HG03045 (cell line): Measurements from ENCODE around the gene TMEM205.
"Not testable (repeated sequence)": the region's sequence is repeated elsewhere in the genome, so short reads cannot be mapped to it uniquely, and the experiment has no call there.

Experiments used
- ATAC-seq: cut with Tn5 transposase; IDR thresholded peaks from one replicate; pipeline ENCODE4 v1.9.1; 2021; ENCODE audit warnings: mild to moderate bottlenecking, moderate library complexity; ENCODE audit not compliant: unreplicated experiment

TMEM205 gene

DNA sequence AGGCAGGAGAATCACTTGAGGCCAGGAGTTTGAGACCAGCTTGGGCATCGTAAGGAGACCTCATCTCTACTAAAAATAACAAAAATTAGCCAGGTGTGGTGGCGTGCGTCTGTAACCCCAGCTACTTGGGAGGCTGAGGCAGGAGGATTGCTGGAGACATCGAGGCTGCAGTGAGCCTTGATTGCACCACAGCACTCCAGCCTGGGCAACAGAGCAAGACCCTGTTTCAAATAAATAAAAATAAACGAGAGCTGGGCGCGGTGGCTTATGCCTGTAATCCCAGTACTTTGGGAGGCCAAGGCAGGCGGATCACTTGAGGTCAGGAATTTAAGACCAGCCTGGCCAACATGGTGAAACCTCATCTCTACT, 6.0 kb downstream of the TMEM205 start:
- ATAC-seq: not testable (repeated sequence)

DNA sequence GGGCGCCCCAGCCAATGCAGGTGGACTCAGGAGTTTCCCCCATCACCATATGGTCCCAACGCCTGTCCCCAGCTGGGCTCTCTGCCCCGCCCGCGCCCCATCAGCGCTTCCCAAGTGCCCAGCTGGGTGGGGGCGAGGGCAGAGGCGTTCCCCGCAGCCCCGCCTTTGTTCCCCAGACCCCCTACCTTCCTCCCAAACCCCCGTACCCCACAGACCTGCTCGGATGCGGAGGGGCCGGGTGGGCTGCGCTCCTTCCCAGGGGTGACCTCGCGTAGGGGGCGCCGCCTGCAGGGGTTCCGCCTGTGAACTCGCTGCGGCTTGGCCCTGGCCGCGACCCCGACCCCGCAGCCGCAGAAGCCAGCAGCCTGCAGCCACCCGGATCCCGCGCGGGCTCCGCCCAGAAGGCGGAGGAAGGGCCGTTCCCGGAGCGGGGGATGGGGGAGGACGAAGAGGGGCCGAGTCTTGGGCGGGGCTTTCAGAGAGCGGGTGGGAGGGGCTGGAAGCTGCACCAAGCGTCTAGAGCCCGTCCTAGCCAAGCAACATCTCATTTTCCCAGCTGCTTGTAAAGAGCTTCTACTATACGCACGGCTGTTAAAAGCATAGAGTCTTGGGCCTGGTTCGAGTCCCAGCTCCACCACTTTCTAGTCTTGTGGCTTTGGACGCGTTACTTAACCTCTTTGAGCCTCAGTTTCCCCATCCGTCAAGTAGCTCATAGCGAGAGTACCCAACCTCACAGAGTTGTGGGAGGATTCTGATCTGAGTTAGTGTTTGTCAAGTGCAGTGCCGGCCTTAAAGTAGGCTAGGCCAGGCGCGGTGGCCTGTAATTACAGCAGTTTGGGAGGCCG, 6.6 kb downstream of the TMEM205 start, which contains the start of gene RAB3D:
Gene RAB3D (minus strand): TSS at position 404 of the 845 bp plus-strand sequence. CDS start 2,258 bp downstream, outside the sequence.
- peak; percentile 72 for ATAC-seq

- no peak for ATAC-seq
Measured at GRCh38 chr19:11338569-11339253, 7.4 kb downstream of the TMEM205 start.

DNA sequence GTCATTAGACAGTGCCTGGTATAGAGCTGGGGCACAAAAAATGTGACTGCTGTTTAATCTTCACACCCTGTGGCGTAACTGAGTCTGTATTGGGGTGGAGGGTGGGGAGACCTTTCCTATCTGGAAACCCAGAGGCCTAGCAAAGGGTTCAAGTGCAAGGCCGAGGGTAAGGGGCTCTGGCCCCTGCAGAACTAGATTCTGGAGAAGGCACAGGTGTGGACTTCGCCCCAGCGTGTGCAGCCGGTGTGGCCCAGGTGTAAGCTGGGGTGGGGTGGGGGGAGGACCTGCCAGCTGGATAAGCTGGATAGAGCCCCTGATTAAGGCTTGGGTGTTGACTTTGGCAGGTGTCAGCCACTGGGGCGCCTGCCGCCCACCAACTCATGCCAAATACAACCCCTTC, 7.9 kb downstream of the TMEM205 start:
- no peak for ATAC-seq

- ATAC-seq: no peak
Measured at GRCh38 chr19:11337080-11337479, 9.0 kb downstream of the TMEM205 start.

- no peak for ATAC-seq
Measured at GRCh38 chr19:11335449-11336146, 10.5 kb downstream of the TMEM205 start.

DNA sequence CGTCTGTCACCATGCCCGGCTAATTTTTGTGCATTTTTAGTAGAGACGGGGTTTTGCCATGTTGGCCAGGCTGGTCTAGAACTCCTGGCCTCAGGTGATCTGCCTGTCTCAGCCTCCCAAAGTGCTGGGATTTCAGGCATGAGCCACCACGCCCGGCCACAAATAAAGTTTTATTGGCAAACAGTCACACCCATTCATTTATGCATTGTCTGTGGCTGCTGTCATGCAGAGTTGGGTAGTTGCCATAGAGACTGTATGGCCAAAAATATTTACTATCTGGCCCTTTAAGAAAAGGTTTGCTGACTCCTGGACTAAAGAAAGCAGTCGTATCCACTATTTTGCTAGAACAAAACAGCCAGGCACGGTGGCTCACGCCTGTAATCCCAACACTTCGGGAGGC, 12.2 kb downstream of the TMEM205 start:
- ATAC-seq: not testable (repeated sequence)

DNA sequence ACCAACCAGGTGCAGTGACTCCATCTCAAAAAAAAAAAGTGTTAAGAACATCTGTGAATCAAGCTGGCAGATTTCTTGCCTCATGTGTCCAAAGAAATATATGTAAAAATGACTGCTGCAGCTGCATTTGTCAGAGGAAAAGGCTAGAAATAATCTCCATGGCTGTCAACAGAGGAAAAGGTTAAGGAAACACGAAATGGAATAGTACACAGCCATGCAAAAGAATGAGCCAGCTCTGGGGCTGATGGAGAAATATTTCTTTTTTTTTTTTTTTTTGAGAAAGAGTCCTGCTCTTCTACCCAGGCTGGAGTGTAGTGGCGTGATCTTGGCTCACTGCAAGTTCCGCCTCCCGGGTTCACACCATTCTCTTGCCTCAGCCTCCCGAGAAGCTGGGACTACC, 13.2 kb downstream of the TMEM205 start:
- no peak for ATAC-seq

GRCh38 chr19:11331502-11331901, 14.6 kb downstream of the TMEM205 start:
- no peak for ATAC-seq

DNA sequence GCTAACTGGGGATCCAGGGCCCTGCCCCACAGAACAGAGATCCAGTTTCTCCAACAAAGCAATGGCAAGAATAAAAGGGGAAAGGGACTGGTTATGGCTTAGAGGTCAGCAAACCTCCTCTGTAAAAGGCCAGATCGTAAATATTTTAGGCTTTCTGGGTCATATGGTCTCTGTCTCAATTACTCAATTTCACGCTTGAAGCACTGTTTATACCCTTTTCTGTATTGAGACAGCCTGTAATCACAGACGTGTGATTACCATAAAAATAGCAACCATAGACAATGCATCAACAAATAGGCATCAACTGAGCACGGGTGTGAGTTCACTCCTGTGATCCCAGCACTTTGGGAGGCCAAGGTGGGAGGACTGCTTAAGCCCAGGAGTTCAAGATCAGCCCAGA, 15.9 kb downstream of the TMEM205 start:
- ATAC-seq: no peak

DNA sequence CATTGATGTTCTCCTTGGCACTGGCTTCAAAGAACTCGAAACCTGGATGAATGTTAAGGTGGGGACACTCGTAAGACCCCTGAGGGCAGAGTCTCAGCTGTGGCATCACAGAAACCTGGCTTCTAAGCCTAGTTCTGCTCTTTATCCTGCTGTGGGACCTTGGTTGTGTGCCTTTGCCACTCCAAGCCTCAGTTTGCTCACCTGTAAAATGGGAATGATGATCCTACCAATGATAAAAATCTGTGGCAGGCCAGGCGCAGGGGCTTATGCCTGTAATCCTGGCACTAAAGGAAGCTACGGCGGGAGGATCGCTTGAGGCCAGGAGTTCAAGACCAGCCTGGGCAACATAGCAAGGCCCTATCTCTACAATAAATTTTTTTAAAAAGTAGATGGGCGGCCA, 20.5 kb downstream of the TMEM205 start:
- no peak for ATAC-seq

GRCh38 chr19:11324748-11325389, 21.2 kb downstream of the TMEM205 start:
- no peak for ATAC-seq

GRCh38 chr19:11324079-11324661, 21.9 kb downstream of the TMEM205 start:
- ATAC-seq: no peak

DNA sequence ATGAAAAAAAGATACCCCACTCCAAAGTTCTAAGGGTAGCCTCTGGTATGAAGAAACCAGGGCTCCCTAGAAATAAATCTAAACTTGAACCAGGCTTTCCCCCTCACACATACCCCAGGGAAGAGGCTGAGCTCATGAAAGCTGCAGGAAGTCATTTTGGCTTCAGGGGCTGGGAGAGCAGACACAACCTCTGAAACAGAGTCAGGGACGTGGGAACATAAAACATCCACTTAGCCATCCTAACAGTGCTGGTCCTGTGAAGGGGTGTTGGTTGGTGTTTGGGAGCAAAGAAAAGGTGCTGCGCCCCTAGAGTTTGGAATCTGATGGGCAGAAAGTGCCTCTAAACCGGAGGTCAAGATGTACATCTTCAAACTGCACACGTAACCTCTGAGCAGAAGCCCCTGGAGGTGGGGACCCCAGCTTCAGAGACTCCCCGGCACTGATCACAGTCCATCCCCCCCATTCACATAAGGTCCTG, 22.4 kb downstream of the TMEM205 start:
- ATAC-seq: no peak

DNA sequence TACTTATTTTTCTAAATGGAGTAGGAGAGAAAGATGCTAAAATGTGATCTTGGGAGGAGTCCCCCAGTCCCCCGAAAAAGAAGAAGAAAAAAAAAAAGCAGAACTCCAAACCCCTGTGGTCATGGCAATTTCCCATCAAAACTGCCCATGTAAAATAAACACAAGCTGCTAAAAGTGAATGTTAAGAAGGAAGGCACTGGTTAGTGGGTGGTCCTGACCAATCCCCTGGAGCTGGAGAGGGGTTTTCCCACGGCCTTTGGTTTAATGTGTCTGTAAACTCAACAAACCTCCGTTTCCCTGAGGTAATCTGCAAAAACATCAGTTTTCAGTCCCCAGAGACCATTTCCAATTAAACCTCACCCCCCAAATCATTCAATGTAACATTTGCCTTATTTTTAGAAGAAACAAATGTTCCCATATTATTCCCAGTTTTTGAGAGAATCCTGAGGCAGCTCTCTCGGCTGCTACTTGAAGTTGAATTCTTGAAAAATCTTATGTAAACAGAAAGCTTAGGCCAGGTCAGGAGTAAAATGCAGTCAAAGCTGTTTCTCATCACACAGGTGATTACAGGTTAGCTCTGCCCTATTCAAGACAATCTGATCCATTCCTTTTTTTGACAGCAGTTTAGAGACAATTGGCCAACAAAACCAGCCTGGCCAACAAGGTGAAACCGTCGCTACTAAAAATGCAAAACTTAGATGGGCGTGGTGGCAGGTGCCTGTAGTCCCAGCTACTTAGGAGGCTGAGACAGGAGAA, 23.6 kb downstream of the TMEM205 start:
- ATAC-seq: no peak

DNA sequence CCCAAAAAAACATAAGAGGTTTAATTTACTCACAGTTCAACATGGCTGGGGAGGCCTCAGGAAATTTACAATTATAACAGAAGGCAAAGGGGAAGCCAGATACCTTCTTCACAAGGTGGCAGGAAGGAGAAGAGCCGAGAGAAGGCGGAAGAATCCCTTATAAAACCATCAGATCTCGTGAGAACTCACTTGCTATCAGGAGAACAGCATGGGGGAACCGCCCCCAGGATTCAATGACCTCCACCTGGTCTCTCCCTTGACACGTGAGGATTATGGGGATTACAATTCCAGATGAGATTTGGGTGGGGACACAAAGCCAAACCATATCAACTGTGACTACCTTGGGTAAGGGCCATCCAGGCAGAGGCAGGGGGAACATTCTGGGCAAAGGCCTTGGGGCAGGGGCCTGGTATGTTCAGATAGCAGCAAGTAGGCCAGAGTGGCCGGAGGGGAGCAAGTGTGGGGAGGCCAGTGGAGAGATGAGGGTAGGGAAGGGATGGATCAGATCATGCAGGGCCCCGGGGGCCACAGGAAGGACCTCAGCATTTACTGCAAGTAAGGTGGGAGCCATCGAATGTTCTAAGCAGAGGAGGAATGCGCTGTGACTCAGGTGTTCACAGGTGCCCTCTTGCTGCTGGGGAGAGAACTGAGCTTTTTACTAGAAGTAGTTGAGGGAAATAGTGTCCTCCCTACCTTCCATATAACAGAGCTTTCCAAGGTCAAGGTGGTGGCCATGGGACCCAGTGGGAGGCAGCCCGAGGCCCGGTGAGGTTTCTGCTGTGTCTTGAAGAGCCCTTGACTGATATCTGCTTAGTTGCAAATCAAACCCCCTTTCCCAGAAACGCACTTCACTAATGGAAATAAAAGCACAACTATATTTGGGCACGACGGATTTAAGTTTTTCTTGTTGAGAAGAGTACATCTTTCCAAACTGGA, 24.6 kb downstream of the TMEM205 start:
- ATAC-seq: no peak

DNA sequence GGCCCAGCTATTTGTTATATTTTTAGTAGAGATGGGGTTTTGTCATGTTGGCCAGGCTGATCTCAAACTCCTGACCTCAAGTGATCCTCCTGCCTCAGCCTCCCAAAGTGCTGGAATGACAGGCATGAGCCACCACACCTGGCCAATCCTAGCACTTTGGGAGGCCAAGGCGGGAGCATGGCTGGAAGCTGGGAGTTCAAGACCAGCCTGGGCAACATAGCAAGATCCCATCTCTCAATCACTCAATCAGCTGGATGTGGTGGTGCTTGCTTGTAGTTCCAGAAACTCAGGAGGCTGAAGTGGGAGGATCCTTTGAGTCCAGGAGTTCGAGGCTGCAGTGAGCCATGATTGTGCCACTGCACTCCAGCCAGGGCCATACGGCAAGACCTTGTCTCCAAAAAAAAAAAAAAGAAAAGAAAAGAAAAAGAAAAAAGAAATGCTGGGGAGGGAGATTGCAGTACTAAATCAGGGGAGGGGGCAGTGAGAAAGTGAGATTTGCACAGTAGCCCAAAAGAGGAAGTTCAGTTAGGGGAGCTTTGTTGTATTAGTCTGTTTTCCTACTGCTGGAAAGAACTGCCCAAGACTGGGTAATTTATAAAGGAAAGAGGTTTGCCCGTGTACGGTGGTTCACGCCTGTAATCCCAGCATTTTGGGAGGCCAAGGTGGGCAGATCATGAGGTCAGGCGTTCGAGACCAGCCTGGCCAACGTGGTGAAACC, 25.6 kb downstream of the TMEM205 start:
- ATAC-seq: not testable (repeated sequence)

- ATAC-seq: no peak
Measured at GRCh38 chr19:11306337-11306736, 39.7 kb downstream of the TMEM205 start.
